NCI-H2081 (cell line): Measurements from ENCODE around the gene NOP53.
"Not testable (repeated sequence)": the region's sequence is repeated elsewhere in the genome, so short reads cannot be mapped to it uniquely, and the experiment has no call there.

Experiments used
- DNase-seq, 2 experiments: peaks; one replicate each; lab custom pipeline; 2025; lab: John Stamatoyannopoulos, UW

The NOP53 gene

GRCh38 chr19:47777245-47778048, 32.1 kb downstream of the NOP53 start:
- DNase-seq, result not testable (repeated sequence)

GRCh38 chr19:47778049-47778953, 33.0 kb downstream of the NOP53 start, which contains the start of gene SELENOW:
TSS of gene SELENOW (plus strand) at chr19:47778703. CDS start at chr19:47778786, 83 bp downstream.
- DNase-seq, result peak; percentile 81 to 86

DNA sequence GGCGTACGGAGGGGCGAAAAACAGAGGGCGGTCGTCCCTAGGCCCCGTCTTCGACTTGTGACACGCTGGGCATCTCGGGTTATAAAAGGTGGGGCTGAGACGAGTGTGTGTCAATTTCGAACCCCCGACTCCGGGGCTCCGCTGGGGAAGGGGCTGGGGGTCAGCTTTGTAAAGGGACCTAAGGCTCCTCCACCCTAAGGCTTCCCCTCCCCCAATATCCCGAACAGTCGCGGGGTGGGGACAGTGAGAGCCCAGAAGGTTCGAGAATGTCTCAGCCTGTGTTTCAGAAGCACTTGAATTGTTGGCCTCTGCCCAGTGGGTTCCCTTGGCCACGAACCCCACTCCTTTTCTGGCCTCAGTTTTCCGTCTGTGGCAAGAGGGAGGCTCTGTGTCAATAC, 33.6 kb downstream of the NOP53 start:
- DNase-seq, result no peak

DNA sequence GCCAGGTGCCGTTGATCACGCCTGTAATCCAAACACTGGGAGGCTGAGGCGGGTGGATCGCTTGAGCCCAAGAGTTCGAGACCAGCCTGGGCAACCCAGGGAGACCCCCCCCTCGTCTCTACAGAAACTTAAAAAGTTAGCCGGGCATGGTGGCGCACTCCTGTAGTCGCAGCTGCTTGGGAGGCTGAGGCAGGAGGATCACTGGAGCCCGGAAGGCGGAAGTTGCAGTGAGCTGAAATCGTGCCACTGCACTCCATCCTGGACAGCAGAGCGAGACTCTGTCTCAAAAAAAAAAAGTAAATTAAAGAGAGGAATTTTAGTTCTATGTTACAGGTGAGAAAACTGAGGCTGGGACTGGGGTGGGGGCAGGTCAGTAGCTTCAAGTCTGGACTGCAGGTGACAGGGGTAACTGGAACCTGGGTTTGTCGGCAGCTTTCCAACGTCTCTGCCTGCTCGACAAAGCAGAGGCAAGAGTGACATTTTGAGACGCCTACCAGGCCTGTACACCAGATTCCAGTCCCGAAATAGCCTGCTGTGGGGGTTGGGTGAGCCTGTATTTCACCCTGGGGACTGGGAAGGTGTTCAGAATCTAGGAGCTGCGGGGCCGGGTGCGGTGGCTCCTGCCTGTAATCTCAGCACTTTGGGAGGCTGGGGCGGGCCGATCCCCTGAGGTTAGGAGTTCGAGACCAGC, 34.3 kb downstream of the NOP53 start:
- DNase-seq, result no peak

GRCh38 chr19:47780215-47780551, 34.8 kb downstream of the NOP53 start:
- DNase-seq, result no peak

- no peak for DNase-seq
Observed at GRCh38 chr19:47781590-47782262, 36.4 kb downstream of the NOP53 start.

GRCh38 chr19:47786566-47786965, 41.2 kb downstream of the NOP53 start:
- DNase-seq, result no peak

DNA sequence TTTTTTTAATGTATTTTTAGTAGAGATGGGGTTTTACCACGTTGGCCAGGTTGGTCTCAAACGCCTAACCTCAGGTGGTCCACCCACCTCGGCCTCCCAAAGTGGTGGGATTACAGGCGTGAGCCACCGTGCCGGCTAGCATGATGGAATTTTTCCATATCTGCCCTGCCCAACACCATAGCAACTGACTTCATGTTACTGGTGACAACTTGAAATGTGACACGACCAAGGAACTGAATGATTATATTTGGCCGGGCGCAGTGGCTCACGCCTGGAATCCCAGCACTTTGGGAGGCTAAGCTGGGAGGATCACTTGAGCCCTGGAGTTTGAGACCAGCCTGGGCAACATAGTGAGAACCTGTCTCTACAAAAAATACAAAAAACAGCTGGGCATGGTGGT, 42.0 kb downstream of the NOP53 start:
- not testable (repeated sequence) for DNase-seq

DNA sequence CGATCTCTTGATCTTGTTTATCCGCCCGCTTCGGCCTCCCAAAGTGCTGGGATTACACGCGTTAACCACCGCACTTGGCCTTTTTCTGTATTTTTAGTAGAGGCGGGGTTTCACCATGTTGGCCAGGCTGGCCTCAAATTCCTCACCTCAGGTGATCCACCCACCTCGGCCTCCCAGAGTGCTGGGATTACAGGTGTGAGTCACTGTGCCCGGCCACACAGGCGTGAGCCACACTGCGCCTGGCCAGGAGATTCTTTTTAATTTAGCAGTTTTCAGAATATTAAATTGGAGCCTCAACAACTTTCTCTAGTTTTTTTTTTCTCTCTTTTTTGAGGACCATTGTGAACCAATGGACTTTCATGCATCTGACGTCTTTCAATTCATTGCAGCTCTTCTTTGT, 44.5 kb downstream of the NOP53 start:
- DNase-seq, result not testable (repeated sequence)

DNA sequence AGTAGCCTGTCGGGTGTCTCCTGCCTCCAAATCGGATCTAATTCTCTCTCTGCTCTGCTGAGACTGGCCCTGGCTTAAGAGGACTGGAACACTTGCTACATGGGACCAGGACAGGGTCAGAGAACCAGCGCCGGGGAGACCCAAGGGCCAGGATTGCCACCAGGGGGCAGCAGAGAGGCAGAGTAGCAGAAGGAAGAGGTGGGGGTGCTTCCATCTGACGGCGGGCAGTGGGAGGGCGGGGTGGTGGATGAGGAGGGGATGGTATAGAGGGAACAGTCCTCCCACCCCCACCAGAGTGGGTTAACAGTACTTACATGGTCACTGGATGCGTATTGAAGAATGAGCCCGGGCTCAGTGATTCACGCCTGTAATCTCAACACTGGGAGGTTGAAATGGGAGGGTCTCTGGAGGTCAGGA, 45.1 kb downstream of the NOP53 start:
- DNase-seq, result peak; percentile 56 to 57

- no peak for DNase-seq
Observed at GRCh38 chr19:47792616-47793015, 47.3 kb downstream of the NOP53 start.

- no peak for DNase-seq
Observed at GRCh38 chr19:47794526-47794925, 49.2 kb downstream of the NOP53 start.

GRCh38 chr19:47796785-47797184, 51.4 kb downstream of the NOP53 start:
- no peak for DNase-seq

DNA sequence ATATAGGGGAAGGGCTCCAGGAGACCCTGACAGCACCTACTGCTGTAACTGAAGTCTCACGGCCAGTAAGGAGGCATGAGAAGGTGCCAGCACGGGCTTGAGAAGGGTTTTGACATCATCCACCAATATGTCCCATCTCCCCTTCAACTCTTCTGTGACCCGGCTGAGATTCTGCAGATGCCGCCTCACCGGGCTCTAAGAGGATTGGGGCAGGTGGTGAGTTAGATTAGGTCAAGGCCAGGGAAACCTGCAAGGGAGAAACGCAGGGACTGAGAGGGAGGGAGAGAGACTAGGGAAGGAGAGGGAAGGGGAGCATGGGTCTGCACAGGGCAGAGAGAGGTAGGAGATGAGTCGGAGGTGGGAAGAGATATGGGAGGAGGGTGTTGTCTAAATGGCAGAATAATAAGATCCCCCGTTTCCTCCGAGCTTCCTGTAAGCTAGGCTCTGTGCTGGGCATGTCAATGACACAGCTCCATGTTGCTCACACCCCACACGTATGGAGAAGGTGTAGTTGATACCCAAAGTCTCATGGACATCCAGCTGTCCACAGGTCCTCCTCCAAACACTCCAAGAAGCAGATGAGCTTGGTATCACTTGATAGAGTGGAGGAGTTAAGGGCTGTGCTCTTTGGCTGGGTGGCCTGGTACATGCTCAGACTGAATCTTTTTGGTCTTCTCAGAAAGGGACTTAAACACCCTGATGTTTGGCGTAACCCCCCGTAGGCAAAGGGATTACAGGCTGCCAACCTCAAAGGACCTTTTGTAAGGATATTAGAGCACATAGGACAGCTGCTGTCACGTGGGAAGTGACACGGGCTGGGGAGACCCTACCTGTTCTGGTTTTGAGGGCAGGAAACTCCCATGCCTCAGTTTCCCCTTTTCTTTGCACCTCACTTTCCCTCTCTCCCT, 52.9 kb downstream of the NOP53 start:
- DNase-seq, result no peak

GRCh38 chr19:47798904-47799266, 53.5 kb downstream of the NOP53 start:
- DNase-seq, result no peak

DNA sequence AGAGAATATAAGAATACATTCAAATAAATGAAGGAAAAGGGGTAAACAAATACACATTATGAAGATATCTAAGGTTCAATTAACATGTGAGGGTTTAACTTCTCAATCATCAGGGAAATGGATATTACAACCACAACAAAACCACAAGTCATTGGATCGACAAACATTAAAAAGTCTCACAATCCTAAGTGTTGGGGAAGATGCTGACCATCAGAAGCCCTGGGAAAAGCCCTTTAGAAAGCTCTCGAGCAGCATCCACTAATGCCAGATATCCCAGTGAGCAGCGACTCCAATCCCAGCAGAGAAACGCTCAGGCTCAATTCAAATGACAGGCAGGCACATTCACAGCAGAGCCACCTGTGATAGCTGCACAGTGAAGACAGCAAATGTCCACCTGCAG, 55.9 kb downstream of the NOP53 start:
- DNase-seq, result no peak

DNA sequence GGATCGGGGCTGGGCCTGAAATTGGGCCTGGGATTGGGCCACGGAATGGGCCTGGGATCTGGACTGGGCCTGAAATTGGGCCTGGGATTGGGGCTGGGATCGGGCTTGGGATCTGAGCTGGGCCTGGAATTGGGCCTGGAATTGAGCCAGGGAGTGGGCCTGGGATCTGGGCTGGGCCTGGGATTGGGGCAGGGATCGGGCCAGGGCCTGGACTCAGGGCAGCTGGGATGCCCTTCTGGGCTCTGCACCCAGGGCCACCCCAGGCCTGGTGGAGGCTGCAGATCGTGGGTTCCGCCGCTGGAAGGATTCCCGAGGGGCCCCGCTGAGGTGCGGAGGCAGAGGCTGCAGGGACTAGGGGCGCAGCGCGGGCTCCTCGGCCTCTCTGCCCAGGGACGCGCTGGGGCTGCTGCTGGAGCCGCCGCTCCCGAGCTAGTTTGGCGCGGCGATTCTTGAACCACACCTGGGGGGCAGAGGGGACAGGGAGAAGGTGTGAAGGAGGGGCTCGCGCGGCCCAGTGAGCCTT, 57.2 kb downstream of the NOP53 start:
- DNase-seq, result no peak

GRCh38 chr19:47803148-47803547, 57.8 kb downstream of the NOP53 start:
- DNase-seq, result not testable (repeated sequence)

DNA sequence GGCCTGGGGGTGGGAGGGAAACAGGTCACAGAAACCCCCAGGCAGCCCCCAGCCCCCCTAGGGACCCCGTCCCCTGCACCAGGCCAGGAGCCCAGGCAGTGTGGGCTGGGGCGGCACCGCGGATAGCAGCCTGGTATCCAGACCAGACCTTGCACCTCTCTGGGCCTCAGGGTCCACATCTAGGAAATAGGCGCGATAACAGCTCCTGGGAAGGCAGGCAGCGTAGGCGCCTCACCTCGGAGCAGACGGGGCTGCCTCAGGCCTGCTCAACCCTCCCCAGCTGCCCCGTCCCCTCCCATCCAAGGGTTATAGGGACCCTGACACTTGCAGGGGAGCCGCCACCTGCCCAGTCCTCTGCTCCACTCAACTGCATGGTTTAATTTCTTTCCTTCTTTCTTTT, 58.3 kb downstream of the NOP53 start:
- not testable (repeated sequence) for DNase-seq

- not testable (repeated sequence) for DNase-seq
Observed at GRCh38 chr19:47804451-47804850, 59.1 kb downstream of the NOP53 start, which contains the start of gene TPRX1. TSS of gene TPRX1 (minus strand) at chr19:47804551. CDS start at chr19:47804539, 12 bp downstream.
